Testis (tissue), 2 donors: ENCODE data around the gene CEP83.

Source experiments
- POLR2A ChIP-seq: fragments of 450-650 bp; IDR thresholded peaks from one replicate; pipeline ENCODE4 v1.6.1; 2017; ENCODE audit warnings: antibody characterized with exemption, mild to moderate bottlenecking, moderate library complexity
- TF ChIP-seq, protein P1 (sequence below), 3 experiments: fragments of 450-650 bp in 2 of 3; fragments of 200-600 bp in 1 of 3; sonication (generic) in 1 of 3; IDR thresholded peaks; one replicate each; pipeline ENCODE4 v1.5.1; 2016 to 2019; ENCODE audit warnings: antibody characterized with exemption in 3 of 3, mild to moderate bottlenecking in 2 of 3, moderate library complexity in 1 of 3

DNA sequence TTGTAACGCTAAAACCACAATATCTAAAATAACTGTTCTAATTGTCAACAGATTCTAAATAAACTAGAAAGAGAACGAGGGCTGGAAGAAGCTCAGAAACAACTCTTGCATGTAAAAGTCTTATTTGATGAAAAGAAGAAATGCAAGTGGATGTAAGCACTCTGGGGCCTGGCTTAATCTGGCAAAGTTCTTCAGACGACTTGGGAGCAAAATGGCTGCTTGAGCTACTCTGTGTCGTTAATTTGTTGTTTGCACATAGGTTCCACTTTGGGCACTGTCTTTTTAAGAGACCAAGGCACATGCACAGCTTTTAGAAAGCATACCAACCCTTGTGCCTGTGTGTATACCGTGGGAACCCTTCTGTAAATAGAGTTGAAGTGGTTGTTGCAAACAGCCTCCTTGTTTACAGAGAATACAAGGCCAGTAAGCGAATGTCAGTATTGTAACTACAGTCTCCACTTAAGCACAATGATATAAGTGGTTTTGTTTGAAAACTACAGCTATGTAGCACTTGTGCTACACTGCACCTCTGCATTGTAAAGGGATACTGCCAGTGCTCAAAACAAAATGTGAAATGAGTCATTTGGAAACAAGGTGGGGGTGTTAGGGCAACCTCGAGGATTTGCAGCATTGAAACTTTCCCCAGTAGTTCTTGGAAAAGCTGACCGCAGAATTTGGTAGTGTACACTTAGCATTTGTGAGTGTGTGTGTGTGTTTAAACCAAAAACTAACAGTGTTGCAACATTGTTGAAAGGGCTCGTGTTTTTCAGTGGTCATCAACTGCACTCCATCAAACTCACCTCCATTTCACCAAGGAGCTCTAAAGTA, 154.3 kb downstream of the CEP83 start:
- TF ChIP-seq, protein P1, sequence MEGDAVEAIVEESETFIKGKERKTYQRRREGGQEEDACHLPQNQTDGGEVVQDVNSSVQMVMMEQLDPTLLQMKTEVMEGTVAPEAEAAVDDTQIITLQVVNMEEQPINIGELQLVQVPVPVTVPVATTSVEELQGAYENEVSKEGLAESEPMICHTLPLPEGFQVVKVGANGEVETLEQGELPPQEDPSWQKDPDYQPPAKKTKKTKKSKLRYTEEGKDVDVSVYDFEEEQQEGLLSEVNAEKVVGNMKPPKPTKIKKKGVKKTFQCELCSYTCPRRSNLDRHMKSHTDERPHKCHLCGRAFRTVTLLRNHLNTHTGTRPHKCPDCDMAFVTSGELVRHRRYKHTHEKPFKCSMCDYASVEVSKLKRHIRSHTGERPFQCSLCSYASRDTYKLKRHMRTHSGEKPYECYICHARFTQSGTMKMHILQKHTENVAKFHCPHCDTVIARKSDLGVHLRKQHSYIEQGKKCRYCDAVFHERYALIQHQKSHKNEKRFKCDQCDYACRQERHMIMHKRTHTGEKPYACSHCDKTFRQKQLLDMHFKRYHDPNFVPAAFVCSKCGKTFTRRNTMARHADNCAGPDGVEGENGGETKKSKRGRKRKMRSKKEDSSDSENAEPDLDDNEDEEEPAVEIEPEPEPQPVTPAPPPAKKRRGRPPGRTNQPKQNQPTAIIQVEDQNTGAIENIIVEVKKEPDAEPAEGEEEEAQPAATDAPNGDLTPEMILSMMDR (IDR thresholded peaks at IDR 0.05) = no peak
- no peak for TF ChIP-seq POLR2A
